Fibroblast of skin of left quadriceps (primary cell): Measurements from ENCODE around the gene CHRNA7.

Source experiments
- DNase-seq, 2 experiments: peaks; one replicate each; pipeline ENCODE4 v3.0.0-alpha.2; 2013; ENCODE audit warnings: low read depth in 2 of 2

The CHRNA7 gene

GRCh38 chr15:32029862-32030781, at the start of gene CHRNA7:
Gene CHRNA7, plus strand, starts transcription at chr15:32030515. Its CDS starts 80 bp downstream, at chr15:32030595.
- peak; percentile 7 to 23 for DNase-seq

DNA sequence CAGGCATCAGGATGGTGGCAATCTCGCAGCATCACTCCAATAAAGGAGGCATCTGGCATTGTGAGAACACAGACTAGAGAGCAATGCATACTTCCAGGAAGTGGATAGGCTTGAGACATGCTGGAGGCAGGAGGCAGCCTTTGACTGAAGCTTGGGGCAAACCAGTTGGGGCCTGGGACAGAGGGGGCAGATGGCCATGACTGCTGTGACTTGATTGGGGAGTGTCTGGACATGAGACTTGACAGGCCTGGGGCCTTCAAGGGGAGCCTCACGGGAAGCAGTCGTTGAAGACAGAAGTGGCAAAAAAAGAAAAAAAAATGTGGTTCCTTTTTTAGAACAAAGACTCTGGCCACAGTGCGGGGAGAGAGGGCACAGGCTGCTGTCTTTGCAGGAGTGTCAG, 44.7 kb upstream of the CHRNA7 start:
- DNase-seq: no peak

DNA sequence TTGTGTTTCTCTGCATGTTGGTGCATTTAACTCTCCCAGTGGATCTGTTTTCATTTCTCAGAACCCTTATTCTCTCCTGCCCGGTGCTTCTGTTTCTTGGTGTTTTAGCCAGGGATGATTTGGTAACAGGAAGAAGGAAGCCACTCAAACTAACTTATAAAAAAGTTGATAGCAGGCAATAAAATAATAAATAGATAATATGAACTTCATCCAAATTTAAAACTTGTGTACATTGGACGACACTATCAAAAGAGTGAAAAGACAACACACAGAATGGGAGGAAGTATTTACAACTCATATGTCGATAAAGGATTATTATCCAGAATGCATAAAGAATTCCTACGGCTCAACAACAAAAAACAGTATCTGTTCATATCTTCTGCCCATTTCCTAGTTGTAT, 37.3 kb upstream of the CHRNA7 start:
- DNase-seq: no peak

DNA sequence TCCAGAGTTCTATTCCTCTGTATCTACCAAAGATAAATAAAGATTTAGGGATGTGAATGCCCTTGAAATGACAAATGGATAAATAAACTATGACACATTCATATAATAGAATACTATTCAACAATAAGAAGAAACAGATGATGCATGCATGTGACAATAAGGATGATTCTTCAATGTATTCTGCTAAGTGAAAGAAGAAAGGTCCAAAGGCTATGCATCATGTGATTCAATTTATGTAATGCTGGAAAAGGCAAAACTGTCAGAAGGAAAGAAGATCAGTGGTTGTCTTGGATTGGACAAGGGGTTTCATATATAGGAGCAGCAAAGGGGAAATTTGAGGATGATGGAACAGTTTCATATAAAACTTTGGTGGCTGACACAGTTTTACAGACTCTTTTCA, 32.6 kb upstream of the CHRNA7 start:
- DNase-seq: no peak

DNA sequence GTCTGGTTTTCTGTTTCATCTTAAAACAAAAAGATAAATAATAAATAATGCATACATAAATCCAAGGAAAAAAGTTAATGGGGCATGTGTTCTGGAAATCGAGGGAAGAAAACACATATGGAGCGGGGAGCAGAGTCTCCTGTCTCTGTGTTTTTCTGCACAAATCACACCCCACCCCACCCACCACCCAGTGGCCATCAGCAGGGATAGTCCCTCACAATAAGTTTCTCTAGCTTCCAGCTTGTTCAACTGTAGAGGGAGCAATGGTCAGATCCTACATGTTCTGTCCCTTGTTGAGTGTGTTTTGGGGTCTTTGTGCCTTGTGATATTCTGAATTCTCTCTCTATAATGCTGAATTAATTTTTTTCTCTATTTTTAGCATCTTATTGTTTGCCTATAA, 26.8 kb upstream of the CHRNA7 start:
- no peak for DNase-seq

DNA sequence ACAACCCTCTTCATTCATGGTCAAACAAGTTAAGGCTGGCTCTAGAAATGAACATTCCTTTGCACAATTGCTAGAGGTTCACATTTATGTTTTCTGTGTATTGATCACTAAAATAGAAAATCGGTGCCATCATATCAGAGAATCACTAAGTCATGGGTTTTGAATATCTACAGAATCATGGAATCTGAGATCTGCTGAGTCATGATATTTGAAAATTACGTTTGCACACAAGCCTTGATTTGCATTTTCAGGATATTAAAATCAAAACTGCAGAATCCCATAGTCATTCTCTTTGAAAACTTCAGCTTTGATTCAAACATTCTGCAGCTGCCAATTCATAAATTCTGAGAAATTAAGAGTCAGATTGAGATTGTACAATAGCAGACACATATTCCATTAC, 26.1 kb upstream of the CHRNA7 start:
- no peak for DNase-seq

DNA sequence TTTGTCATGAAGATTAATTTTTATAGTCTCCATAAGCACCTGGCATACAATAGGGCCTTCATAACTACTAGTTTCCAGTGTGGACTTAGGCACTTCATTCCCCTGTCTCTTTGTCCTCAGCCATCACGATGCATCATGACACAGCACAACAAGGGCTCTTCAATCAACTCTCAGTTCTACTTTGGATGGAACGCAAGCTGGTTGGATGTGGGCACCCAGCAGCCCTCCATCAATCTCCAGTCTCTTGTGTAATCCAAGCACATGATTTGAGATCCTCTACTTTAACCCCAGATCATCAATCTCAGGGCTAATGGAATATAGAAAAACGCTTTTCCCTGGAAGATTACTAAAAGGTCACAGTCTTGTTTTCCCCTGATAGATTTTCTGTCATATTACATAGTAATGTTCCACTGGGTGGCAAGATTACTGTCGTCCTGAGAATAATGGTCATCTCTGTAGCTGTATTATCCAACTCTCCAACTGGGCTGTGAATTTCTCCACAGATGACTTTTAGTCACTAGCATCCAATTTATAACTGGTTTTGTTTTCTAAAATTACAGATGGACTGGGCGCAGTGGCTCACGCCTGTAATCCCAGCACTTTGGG, 22.9 kb upstream of the CHRNA7 start:
- no peak for DNase-seq

DNA sequence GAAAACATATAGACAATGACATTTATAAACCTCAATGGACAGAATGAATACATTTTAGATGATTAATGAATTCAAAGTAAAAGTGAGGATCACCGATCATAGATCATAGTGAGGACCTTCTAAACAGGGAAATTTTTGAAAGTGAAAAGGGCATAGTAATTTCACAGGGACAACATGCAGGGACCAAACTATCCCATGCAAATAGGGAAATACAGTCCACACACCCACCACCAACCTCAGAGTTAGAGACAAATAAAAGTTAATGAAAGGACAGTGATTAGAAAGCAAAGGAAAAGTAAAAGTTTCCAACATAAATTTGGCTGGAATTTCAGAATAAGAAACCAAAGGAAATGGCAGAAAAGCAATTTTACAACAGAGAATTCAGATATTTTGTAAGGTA, 15.4 kb upstream of the CHRNA7 start:
- DNase-seq: no peak

GRCh38 chr15:32020156-32020555, 10.2 kb upstream of the CHRNA7 start:
- no peak for DNase-seq

DNA sequence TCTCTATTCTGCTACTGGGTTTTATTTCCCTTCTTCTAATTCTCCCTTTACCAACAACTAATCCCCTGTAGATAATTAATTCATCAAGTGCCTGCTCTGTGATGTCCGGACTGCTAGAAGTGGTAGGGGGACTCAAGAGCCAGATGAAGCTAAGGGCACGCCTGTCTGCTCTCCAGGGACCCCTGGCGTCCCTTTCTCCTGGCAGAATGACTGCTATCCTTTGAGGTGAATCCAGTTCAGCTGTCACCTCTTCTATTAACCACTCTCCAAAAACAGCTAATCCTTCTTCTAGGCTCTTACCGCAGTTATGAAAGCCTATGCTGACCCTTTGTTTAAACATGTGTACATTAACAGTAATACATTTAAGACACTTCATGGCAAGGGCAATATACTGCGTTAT, 1.4 kb upstream of the CHRNA7 start:
- DNase-seq: no peak

GRCh38 chr15:32029409-32029861, 880 bp upstream of the CHRNA7 start:
- DNase-seq: no peak

DNA sequence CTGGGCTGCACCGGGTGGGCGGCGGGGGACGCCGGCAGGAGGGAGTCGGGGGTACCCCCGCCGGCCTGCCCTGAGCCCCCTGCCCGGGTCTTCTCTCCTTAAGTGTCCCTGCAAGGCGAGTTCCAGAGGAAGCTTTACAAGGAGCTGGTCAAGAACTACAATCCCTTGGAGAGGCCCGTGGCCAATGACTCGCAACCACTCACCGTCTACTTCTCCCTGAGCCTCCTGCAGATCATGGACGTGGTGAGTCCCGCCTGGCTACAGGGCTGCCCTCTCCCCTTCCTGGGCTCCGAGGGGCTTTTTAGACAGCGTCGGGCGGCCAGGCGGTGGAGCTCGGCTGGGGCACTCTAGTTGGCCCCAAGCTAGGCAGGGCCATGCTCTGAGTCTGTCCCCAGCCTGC, 480 bp downstream of the CHRNA7 start:
- DNase-seq: no peak

DNA sequence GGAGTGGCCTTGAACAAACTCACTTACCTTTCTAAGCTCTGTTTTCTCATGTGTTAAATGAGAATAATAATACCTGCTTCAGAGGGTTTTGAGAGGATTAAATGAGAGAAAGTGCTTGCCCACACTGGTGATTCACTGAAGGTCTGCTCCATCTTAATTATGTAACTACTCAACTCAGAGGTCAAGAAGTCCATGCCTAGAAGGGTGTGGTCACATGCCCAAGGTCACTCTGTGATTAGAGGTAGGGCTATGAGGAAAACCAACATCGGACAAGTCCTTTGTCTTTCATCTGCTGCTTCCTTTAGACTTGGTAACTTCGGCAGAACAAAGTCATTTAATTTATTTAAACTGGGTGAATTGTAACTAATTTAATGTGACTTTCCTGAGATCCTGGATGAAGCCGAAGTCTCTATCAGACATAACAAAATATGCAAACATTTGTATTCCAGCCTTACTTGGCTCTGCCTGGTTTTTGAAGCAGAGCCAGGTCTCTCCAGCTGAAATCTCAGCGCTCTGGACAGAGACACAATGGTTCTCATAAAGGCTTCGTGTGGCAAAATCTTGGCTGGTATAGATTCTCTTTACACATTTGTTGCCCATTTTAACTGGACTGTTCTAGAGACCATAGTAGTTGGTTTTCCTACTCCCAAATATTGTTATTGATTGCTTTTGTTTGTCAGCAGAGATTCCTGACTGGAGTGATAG, 3.0 kb downstream of the CHRNA7 start:
- no peak for DNase-seq

GRCh38 chr15:32034106-32034505, 3.8 kb downstream of the CHRNA7 start:
- DNase-seq: no peak

GRCh38 chr15:32035285-32035684, 5.0 kb downstream of the CHRNA7 start:
- DNase-seq: no peak

GRCh38 chr15:32036971-32037370, 6.7 kb downstream of the CHRNA7 start:
- no peak for DNase-seq

GRCh38 chr15:32041294-32041693, 11.0 kb downstream of the CHRNA7 start:
- DNase-seq: no peak

DNA sequence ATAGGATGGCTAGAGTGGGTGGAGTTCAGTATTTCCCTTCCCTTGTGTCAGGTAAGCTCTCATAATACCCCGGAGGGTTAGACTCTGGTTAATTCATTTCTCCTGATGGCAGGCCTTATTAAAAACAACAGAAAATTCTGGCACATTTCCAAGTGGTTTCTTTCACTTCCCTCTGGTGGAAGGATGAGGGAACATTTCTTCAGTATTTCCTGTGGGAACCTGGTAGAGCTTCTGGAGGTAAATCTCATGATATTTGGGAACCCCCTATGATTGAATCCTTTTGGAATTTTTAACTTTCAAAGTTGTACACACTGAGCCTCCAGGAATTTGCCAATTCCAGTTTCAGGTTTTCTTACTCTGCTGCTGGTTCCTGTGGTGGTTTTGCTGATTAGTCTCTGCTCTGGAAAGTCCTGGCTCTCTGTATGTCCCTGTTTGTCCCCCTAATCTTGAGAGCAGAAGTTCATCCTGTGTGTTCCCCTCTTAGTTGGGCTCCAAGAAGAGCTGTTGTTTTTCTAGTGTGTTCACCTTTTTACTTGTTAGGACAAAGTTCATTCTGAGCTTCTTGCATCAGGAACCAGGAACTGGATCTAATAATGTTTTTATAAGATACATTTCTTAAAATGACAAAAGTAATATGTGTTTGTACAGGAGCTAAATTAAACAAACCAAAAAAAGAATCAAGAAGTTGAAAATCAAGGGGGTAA, 12.1 kb downstream of the CHRNA7 start:
- no peak for DNase-seq

- no peak for DNase-seq
Measured at GRCh38 chr15:32053719-32054118, 23.4 kb downstream of the CHRNA7 start.

- DNase-seq: no peak
Measured at GRCh38 chr15:32057876-32058425, 27.6 kb downstream of the CHRNA7 start.

GRCh38 chr15:32060706-32061105, 30.4 kb downstream of the CHRNA7 start:
- DNase-seq: no peak

- DNase-seq: no peak
Measured at GRCh38 chr15:32067115-32067514, 36.8 kb downstream of the CHRNA7 start.
